Measurements from ENCODE around the gene C2CD3.

C2CD3 gene, protein sequence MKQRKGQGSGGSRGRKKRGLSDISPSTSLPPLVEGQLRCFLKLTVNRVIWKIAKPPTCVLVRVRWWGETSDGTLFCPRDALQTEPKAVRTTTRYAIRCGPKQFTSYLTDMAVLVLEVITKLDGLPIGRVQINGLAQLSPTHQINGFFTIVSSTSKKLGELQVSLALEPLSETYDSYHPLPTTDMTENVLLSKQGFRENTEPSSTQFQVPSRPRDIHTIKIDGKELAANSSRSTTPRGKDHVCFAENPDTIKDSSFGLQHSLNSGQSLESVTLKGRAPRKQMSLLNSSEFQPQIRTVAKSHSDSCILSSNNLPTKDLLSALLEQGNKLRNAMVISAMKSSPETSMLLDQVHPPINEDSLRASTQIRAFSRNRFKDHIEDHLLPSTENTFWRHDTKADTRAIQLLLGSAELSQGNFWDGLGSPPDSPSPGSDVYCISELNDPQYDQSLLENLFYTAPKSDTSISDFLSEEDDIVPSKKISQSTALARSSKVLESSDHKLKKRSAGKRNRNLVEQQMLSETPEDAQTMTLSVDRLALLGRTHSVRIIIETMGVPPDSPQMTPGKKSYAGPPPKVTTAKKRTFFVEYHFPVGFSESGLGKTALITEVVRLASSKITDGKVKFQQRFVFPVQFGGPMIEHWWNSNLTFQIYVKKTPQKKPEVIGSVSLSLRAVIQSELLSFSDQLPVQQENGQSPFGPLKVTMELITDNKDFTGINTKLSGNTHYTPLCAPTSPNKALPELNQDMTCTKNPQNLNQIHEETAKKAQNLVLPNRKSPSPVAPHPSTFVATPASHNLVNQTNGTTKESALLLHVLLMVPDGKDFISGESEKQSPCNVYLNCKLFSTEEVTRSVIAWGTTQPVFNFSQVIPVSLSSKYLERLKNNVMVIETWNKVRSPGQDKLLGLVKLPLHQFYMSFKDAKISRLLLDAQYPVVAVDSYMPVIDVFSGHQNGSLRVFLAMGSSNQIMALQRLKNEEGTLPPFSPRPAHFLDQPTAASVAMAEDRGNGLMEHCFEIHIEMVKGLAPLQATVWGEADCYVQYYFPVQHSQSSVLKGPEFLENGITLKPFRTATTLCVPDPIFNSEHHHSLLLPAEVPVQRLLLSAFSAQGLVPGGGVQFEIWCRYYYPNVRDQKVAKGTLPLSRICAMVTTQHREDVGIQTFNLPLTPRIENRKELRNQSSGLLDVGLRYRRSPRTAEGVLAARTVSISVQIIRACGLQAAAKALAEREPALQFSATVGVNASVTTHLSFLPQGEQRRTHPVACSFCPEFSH (N-terminal part only)

DNA sequence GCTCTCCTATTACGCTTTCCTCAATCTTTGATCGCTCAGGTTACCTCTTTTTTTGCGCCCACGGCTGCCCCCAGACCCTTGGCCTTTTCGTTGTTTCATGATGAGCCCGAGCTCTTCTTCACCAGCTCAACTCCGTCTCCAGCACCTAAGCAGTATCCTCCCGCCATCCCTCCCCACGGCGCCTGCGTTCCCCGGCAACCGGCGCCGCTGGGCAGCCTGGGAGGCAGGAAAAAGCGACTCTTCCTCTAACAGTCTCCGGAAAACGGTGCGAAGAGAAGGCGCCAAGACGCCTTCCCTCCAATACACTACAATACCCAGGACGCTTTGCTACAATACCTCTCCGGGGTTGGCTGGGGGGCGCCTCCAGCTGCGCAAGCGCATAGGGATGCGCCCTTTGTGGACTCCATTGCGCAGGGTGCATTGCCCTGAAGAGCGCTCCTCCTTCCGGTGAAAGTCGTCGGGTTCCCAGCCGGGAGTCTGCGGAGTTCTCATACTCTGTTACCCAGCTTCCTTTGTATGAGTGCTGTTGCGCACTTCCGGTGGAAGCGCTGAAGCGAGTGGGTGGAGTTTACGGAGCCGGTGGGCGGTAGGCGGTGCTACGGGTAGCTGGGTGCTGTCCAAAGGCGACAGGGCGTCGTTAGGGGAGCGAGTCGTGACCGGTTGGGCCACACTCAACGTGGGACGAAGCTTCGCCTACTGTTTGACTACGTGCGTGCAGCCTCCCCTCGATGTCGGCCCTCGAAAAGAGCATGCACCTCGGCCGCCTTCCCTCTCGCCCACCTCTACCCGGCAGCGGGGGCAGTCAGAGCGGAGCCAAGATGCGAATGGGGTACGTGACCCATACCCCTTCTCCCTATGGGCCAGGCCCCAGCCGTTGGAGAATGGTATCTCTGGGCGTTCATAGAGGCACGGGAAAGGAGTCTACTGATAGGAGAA lies at the start of gene C2CD3, which contains the start of gene PPME1:
Gene C2CD3 (minus strand): TSS at position 309 of the 936 bp plus-strand sequence. CDS start 210 bp downstream, at position 99.
Gene PPME1 (plus strand): TSS at position 596 of the 936 bp plus-strand sequence. CDS start 133 bp downstream, at position 729.
- DNase-seq (ENCODE audit: low read depth in 2 of 2) = peak; percentile 95 to 97

DNA sequence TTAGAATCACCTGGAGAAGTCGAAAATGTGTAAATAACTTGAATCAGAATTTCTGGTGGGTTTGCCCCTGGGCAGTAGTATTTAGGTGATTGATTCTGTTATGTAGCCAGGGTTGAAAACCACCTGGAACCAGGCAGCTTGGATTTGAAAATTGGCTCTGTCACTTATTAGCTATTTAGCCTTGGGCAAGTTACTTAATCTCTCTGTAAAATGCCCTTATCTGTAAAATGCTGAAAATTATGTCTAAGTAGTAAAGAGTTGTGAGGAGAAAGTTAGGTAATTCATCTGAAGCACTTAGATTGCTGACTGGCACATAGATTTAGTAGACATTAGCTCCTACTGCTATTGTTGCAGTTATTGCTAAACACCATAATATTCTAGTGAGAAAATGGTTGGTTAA lies 49.6 kb upstream of the C2CD3 start:
- DNase-seq (ENCODE audit: low read depth in 2 of 2) = no peak

DNA sequence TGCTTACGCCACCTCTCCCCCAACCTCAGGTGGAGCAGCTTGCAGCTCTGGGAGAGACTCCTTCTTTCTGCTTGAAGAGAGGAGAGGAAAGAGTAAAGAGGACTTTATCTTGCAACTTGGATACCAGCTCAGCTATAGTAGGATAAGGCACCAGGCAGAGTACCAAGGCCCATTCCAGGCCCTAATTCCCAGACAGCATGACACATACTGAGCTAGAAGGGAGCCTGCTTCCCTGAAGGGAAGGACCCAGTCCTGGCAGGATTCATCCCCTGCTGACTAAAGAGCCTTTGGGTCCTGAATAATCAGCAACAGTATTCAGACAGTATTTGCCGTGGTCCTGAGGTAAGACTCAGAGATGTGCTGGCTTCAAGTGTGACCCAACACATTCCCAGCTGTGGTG lies 41.7 kb upstream of the C2CD3 start:
- DNase-seq (ENCODE audit: low read depth in 2 of 2) = no peak

DNA sequence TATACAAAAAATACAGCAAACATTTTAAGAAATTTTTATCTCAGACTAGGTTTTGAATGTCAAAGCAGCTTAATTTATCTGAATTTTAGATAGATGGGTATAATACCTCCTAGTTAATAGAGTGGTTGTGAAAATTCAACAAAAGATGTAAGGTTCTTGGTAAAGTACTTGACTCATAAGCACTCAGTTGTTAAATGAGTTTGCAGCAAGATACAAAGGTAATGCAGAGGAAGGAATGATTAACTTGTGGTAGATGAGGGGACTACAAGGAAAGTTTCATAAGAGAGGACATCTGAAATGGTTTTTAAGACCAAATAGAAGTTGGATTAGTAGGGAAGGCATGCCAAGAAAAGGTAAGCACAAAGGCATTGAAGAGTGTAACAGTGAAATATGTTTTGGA lies 37.7 kb upstream of the C2CD3 start:
- DNase-seq (ENCODE audit: low read depth in 2 of 2) = no peak

DNA sequence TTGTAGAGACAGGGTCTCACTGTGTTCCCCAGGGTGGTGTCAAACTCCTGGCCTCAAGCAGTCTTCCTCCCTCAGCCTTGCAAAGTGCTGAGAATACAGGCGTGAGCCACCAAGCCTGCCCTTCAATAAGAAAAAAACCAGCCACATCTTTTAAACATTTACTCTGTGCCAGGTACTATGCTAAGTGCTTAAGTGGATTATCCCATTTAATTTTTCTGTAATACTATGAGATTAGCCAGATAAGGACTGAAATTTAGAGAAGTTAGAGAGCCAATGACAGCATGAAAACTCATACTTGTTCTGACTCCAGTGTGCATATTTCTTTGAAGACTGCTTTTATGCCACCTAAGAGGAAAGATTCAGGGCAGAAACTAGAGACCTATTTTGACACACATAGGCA lies 35.9 kb upstream of the C2CD3 start:
- no peak for DNase-seq (ENCODE audit: low read depth in 2 of 2)

DNA sequence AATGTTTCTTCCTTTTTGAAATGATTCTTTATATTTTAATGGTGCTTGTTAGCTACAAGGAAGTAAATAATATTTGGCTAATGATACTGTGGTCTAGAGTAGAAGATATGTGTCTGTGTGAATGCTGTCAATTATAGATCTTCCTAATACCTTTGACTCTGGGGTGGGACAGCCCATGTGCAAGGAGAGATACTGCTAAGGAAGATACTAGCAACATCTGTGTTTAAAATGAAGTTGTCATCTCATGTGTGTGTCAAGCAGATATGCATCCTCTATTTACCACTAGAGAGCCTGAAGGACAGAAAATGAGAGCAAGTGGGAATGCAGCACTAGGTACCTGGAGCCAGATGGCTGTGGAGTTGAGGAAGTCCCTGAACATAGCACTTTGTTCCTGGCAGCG lies 34.4 kb upstream of the C2CD3 start:
- DNase-seq (ENCODE audit: low read depth in 2 of 2) = no peak

DNA sequence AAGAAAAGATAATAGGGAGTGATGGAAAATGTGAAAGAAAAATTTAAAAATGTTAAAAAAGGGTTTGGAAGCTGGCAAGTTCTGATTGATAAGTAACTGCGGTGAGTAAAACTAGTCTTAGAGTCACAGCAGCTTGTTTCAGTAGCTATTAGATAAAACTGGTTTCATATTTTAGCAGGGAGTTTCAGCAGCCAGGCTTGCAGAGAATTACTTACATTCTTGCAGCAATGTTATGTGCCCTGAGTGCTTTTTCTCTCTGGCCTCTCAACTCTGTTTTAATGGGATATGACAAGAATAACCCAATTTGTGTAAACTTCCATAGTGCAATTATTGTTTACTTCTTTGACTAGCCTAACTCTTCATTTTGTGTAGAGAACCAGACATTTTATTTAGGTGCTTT lies 33.9 kb upstream of the C2CD3 start:
- no peak for DNase-seq (ENCODE audit: low read depth in 2 of 2)

DNA sequence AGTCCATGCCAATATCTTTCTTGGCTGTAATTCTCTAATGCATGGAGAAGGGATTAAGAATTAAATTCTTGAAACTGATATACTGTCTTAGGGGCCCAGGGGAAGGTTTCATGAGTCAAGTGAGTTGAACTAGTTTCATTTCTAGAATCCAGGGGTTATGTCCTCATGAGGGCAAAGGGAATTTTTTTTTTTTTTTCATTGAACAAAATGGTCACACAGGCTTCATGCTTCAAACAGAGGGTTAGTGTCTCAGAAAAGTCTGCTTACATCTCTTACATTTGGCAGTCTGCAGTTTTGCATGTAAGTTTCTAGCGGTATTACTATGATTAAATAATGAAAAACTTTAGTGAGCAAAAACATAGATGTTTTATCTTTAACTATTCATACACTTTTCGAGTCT lies 33.2 kb upstream of the C2CD3 start:
- no peak for DNase-seq (ENCODE audit: low read depth in 2 of 2)

DNA sequence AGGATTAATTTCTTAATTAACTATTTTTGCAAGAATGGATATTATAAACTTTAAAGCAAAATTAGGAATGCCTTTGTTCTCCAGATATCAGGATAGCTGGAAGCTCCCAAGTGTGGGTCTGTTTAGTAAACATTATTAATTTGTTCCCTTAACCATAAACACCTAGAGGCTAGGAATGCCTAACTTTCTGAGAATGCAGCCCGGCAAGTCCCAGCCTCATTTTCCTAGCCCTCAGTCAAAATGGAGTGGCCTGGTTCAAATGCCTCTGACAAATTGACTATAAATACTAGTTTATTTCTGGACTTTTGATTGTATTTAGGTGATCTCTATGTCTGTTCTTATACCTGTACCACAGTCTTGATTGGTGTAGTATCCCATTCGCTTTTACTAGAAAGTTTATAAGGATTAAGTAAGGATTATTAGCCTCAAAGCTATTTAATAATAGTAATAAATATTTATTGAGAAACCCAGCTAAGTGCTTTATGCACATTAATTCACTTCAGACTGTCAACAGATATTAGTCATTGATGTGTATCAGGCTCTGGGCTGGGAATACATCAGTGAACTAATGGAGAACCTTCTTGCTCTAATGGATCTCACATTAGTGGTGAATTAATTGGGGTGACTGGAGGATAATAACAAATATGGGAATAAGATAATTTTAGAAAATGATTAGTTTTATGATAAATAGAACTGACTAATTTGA lies 26.1 kb upstream of the C2CD3 start:
- no peak for DNase-seq (ENCODE audit: low read depth in 2 of 2)

DNA sequence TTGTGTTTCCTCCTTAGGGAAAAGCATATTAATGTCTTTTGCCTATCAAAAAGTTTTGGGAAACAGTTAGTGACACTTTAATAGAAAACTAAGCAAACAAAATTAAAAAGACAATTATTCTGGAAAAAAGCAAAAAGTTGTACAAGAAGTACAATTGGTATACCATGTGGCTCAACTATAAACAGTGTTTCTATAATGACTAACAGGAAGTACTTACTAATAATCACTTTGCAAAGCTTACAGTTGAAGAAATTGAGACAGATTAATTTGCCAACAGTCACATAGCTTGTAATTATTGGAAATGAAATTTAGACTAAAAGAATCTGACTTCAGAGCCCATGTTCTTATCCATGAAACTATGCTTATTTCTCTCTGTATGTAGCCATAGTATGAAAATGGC lies 25.0 kb upstream of the C2CD3 start:
- DNase-seq (ENCODE audit: low read depth in 2 of 2) = no peak

DNA sequence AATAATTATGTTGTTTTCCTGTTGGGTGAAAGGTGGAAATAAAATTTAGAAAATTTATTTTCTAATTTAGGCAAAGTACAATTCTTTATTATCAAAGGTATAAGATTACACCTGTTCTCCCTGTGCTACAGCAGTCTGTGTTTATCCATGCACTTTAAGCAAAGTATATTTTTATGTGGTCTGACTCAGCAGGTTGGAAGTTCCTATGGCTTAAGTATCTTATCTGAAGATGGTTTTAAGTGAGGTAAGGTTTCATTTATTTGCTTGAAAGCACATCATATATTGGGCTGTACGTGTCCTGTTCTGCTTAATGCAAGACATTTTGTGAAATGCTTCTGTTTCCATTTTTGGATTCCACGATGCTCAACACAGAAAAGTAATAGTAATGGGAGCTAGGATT lies 14.9 kb upstream of the C2CD3 start:
- DNase-seq (ENCODE audit: low read depth in 2 of 2) = no peak

DNA sequence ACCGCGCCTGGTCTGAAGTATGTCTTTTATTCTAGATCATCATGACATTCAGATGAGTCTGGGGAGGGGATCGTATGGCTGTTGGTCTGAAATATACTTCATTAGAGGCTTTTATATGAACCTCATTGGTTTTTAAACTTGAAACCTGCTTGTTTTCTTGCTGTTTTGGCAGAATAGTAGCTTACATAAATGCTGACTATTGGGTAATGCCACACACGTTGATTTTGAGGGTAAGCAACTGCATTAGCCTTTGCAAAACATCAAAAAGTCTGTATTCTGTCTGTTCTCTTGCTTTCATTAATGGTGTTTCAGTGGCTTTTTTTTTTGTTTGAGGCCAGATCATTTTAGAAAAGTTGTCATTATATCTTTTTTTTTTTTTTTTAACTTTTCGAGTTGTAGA lies 14.5 kb upstream of the C2CD3 start:
- no peak for DNase-seq (ENCODE audit: low read depth in 2 of 2)

DNA sequence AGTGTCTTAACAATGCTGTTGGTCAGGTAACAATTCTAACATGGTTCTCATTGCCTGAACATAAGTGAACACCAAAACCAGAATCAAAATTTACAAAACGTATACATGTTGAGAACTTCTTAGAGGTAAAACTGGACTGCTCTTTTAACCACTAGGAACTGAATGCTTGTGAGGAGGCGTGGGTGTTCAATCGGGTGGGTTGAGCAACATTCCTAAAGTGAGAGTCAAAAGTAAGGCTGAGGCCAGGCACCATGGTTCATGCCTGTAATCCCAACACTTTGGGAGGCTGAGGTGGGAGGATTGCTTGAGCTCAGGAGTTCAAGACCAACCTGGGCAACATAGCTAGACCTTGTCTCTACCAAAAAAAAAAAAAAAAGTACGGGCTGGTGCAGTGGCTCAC lies 11.8 kb upstream of the C2CD3 start:
- DNase-seq (ENCODE audit: low read depth in 2 of 2) = no peak

DNA sequence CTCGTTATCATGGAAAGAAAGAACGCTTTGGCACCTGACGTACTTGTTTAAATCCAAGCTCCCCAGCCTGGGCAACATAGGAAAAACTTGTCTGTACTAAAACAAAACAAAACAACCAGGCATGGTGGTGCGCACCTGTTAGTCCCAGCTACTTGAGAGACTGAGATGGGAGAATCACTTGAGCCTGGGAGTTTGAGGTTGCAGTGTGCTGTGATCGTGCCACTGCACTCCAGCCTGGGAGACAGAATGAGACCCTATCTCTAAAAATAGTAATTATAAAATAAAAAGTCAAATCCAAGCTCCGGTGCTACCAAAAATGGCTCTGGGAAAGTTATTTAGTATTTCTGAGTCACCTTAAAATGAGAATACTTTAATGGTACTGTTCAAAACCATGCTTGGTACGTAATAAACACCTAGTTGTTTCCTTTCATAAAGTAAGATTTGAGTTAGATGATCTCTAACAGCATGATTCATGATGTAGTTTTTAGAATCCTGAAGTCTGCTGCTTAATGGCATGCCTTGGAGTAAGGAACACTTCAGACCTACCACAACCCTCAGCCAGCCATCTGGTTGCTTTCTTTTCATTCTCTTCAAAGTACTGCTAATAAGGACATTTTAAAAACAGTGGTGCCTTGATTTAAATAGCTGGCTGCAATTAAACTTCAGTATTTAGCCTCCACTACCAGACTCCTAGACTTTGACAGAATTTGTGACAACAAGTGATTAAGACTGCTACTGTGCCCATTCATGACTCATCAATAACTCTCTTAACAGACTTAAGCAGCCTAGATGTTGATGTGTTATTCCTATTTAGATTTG lies 8.6 kb upstream of the C2CD3 start:
- DNase-seq (ENCODE audit: low read depth in 2 of 2) = no peak

DNA sequence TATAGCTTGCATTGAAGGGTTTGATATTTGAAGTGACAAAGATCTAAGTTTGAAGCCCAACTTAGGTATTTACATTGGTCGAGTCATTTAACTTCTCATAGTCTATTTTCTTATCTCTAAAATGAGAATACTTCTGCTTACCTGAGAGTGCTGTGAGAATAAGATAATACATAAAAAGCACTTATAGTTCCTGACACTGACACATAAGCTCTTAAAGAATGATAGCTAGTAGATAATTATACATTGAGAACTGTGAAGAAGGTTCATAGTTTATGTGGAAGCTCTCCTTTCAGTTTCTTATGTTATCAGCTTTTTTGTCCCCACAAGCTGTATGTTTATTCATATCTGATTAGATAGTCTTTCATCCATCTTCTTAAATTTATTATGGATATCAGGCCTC lies 5.1 kb upstream of the C2CD3 start:
- no peak for DNase-seq (ENCODE audit: low read depth in 2 of 2)

DNA sequence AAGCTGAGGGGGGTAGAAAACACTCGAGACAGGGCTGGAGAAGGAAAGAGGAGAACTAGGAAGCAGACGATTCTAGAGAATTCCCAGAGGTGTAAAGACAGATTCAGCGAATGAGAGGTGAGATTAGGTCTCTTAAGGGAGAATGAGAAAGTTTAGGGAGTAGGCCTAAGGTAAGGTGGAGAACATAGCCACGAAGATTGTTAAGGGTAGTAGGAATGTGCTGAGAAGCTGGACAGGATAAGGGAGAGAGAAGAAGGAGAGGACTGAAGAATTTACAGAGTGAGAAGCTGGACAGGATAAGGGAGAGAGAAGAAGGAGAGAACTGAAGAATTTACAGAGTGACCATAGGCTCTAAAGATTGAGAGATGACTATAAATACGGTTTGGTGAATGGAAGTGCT lies 1.2 kb upstream of the C2CD3 start:
- no peak for DNase-seq (ENCODE audit: low read depth in 2 of 2)

DNA sequence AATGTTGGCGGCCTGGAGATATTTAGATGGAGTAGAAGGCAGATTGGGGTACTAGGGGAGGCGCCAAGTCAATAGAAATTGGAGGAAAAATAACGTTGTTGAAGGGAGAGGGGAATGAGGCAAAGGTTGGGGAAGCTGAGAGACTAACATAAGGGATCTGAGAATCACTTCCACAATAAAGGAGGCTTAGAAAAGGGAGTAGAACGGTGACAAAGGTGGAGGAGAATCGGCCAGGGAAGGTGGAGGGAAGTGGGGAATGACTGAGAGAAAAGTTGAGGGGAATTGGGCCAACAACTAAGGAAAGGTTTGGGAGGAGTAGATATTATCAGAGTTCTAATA lies 797 bp upstream of the C2CD3 start:
- DNase-seq (ENCODE audit: low read depth in 2 of 2) = no peak

DNA sequence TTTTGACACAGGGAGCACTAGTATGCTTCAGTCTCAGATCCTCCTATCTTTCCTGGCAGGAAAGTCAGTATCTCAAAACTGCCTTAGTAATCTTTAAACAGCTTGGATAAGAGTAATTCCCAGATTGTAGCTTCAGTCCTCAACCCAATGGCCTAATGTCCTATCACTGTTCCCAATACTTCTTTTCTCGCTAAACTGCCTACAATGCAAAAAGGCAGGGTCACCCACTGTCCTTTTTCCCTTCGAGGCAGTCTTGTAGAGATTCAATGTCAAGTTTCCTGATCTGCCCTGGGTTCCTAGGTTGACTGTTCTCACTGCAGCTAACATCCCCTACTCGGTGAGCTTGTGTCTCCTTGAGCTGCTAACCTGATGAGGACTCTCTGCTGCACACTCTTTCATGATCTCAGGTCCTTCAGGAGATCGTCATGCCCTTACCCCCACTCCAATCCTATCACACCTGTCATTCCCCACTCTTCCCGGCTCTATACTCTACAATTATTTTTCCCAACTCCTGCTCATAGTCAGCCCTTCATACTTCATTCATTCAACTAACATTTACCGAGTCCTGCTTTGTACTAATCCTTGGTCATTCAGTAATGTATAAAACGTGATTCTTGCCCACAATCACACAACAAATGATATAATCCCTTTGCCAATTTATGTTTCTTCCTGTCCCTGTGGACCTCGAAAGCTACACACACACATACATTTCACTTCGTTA lies 904 bp downstream of the C2CD3 start:
- no peak for DNase-seq (ENCODE audit: low read depth in 2 of 2)

DNA sequence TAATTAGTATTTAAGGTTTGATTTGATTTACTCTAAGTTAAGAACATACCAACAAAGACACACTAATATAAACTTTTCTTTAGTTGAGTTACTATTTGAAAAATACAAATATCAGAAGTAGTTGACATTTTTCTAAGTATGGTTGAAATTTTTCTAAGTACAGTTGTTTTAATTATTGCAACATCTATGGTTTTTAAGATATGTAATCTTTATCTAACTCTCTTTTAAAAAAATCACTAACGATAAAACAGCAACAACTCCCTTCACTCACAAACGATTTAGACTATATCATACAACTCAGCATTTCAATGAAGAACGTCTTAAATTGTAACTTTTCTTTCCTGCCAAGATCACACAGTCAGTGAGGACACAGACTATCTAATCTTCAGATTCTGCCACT lies 2.0 kb downstream of the C2CD3 start:
- no peak for DNase-seq (ENCODE audit: low read depth in 2 of 2)
